ENCODE data around the gene MRTFA.

GRCh38 chr22:40522141-40522540, 114.4 kb downstream of the MRTFA start:
- TF ChIP-seq POLR2A (IDR thresholded peaks at IDR 0.05), result no peak
- TF ChIP-seq, protein P1, sequence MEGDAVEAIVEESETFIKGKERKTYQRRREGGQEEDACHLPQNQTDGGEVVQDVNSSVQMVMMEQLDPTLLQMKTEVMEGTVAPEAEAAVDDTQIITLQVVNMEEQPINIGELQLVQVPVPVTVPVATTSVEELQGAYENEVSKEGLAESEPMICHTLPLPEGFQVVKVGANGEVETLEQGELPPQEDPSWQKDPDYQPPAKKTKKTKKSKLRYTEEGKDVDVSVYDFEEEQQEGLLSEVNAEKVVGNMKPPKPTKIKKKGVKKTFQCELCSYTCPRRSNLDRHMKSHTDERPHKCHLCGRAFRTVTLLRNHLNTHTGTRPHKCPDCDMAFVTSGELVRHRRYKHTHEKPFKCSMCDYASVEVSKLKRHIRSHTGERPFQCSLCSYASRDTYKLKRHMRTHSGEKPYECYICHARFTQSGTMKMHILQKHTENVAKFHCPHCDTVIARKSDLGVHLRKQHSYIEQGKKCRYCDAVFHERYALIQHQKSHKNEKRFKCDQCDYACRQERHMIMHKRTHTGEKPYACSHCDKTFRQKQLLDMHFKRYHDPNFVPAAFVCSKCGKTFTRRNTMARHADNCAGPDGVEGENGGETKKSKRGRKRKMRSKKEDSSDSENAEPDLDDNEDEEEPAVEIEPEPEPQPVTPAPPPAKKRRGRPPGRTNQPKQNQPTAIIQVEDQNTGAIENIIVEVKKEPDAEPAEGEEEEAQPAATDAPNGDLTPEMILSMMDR (IDR thresholded peaks at IDR 0.05), result no peak

Data from uterus (tissue), 2 donors.